ENCODE results near the gene ZNF77.
"Not testable (repeated sequence)": the region's sequence is repeated elsewhere in the genome, so short reads cannot be mapped to it uniquely, and the experiment has no call there.

ZNF77 gene

GRCh38 chr19:2944775-2945574 lies at the start of gene ZNF77:
Gene ZNF77, minus strand, starts transcription at chr19:2944971. Its CDS starts 131 bp downstream, at chr19:2944840.
- in situ Hi-C loops (cut with MboI; ENCODE audit: low sequenced_read_pairs) = no loop called here

- in situ Hi-C loops (cut with MboI; ENCODE audit: low sequenced_read_pairs) = no loop called here
Measured at GRCh38 chr19:2993579-2993978, 48.8 kb upstream of the ZNF77 start.

GRCh38 chr19:2992958-2993357 lies 48.2 kb upstream of the ZNF77 start:
- in situ Hi-C loops (cut with MboI; ENCODE audit: low sequenced_read_pairs) = no loop called here

- in situ Hi-C loops (cut with MboI; ENCODE audit: low sequenced_read_pairs) = not testable (repeated sequence)
Measured at GRCh38 chr19:2992333-2992732, 47.6 kb upstream of the ZNF77 start.

GRCh38 chr19:2989236-2989946 lies 44.6 kb upstream of the ZNF77 start:
- in situ Hi-C loops (cut with MboI; ENCODE audit: low sequenced_read_pairs) = no loop called here

GRCh38 chr19:2988568-2988967 lies 43.8 kb upstream of the ZNF77 start:
- in situ Hi-C loops (cut with MboI; ENCODE audit: low sequenced_read_pairs) = no loop called here

GRCh38 chr19:2987797-2988196 lies 43.0 kb upstream of the ZNF77 start:
- in situ Hi-C loops (cut with MboI; ENCODE audit: low sequenced_read_pairs) = no loop called here

GRCh38 chr19:2986951-2987524 lies 42.3 kb upstream of the ZNF77 start:
- in situ Hi-C loops (cut with MboI; ENCODE audit: low sequenced_read_pairs) = no loop called here

- in situ Hi-C loops (cut with MboI; ENCODE audit: low sequenced_read_pairs) = no loop called here
Measured at GRCh38 chr19:2984215-2984528, 39.4 kb upstream of the ZNF77 start.

GRCh38 chr19:2983351-2984214 lies 38.8 kb upstream of the ZNF77 start:
- in situ Hi-C loops (cut with MboI; ENCODE audit: low sequenced_read_pairs) = no loop called here

- in situ Hi-C loops (cut with MboI; ENCODE audit: low sequenced_read_pairs) = no loop called here
Measured at GRCh38 chr19:2982983-2983350, 38.2 kb upstream of the ZNF77 start.

- in situ Hi-C loops (cut with MboI; ENCODE audit: low sequenced_read_pairs) = no loop called here
Measured at GRCh38 chr19:2982561-2982960, 37.8 kb upstream of the ZNF77 start.

GRCh38 chr19:2981898-2982297 lies 37.1 kb upstream of the ZNF77 start:
- in situ Hi-C loops (cut with MboI; ENCODE audit: low sequenced_read_pairs) = no loop called here

GRCh38 chr19:2978772-2979171 lies 34.0 kb upstream of the ZNF77 start:
- in situ Hi-C loops (cut with MboI; ENCODE audit: low sequenced_read_pairs) = no loop called here

- in situ Hi-C loops (cut with MboI; ENCODE audit: low sequenced_read_pairs) = no loop called here
Measured at GRCh38 chr19:2978166-2978767, 33.5 kb upstream of the ZNF77 start.

- in situ Hi-C loops (cut with MboI; ENCODE audit: low sequenced_read_pairs) = no loop called here
Measured at GRCh38 chr19:2977746-2978138, 33.0 kb upstream of the ZNF77 start.

GRCh38 chr19:2977001-2977745 lies 32.4 kb upstream of the ZNF77 start, which contains the start of gene TLE6:
Gene TLE6, plus strand, starts transcription at chr19:2977564. Its CDS starts 670 bp downstream, at chr19:2978234.
- in situ Hi-C loops (cut with MboI; ENCODE audit: low sequenced_read_pairs) = no loop called here

- in situ Hi-C loops (cut with MboI; ENCODE audit: low sequenced_read_pairs) = no loop called here
Measured at GRCh38 chr19:2976609-2977000, 31.8 kb upstream of the ZNF77 start.

- in situ Hi-C loops (cut with MboI; ENCODE audit: low sequenced_read_pairs) = no loop called here
Measured at GRCh38 chr19:2974342-2975041, 29.7 kb upstream of the ZNF77 start.
